Left lung (tissue), 10 donors: Measurements from ENCODE around the gene TDRD3. TPM values are rescaled to one million over a fixed set of nuclear protein-coding genes. Genes with fewer than 3 reads are reported as not detected.

ENCODE experiments used
- ATAC-seq: fragments of 200-7000 bp; cut with Tn5 transposase; one replicate; pipeline ENCODE4 v1.9.1; 2020; ENCODE audit warnings: moderate library complexity
- DNase-seq, 4 donors: peaks; one replicate each; pipeline ENCODE4 v3.0.0-alpha.2; 2013 to 2020
- H3K27ac ChIP-seq, 2 donors: fragments of 200-600 bp; sonication (generic) in 1 of 2; one replicate each; pipeline versions ENCODE4 v1.5.0 to v1.8.0; 2020 to 2021
- H3K27me3 ChIP-seq, 2 donors: fragments of 200-600 bp; sonication (generic) in 1 of 2; one replicate each; pipeline versions ENCODE4 v1.5.0 to v1.8.0; 2020 to 2021
- H3K36me3 ChIP-seq, 2 donors: fragments of 200-600 bp; sonication (generic) in 1 of 2; one replicate each; pipeline versions ENCODE4 v1.5.0 to v1.8.0; 2020 to 2021
- H3K4me1 ChIP-seq, 2 donors: fragments of 200-600 bp; one replicate each; pipeline ENCODE4 v1.8.0; 2021
- H3K4me3 ChIP-seq, 2 donors: fragments of 200-600 bp; sonication (generic) in 1 of 2; one replicate each; pipeline versions ENCODE4 v1.5.0 to v1.8.0; 2020 to 2021; ENCODE audit warnings: mild to moderate bottlenecking in 1 of 2
- H3K9me3 ChIP-seq, 2 donors: fragments of 200-600 bp; sonication (generic) in 1 of 2; one replicate each; pipeline versions ENCODE4 v1.5.0 to v1.8.0; 2020 to 2021
- intact Hi-C, 2 donors: fragments of 100-400 bp; cut with DNase I; formaldehyde crosslinking; loops; one replicate each; pipeline versions ENCODE4 v1.11.2 to v1.14.2; 2022
- polyA plus RNA-seq, 6 donors: library from polyadenylated mRNA; unstranded; fragments of 120-200 nt; gene quantifications; one replicate each; pipeline ENCODE4 v1.2.1, GENCODE V29; 2013; ENCODE audit not compliant: insufficient read length in 6 of 6
- total RNA-seq, 2 donors: library from RNA; stranded (reverse); fragmentation: NEBNext Ultra II Directional; extraction: Animal tissue kit (Norgen Biotek cat#: 25700); gene quantifications; one replicate each; pipeline ENCODE4 v1.2.1, GENCODE V29; 2021
- TF ChIP-seq, protein P1 (sequence below), 2 donors: fragments of 200-600 bp; sonication (generic) in 1 of 2; IDR thresholded peaks; one replicate each; pipeline versions ENCODE4 v1.5.0 to v1.8.0; 2021; ENCODE audit warnings: antibody characterized with exemption in 2 of 2
- donor health status: DM: no; HTN: yes; CAD: no.
- donor health status: DM: no; HTN: no; CAD: no.

TDRD3 gene
- total and polyA plus RNA-seq, 8 donors, result 18.2 to 43.4 (median 41.1) TPM

DNA sequence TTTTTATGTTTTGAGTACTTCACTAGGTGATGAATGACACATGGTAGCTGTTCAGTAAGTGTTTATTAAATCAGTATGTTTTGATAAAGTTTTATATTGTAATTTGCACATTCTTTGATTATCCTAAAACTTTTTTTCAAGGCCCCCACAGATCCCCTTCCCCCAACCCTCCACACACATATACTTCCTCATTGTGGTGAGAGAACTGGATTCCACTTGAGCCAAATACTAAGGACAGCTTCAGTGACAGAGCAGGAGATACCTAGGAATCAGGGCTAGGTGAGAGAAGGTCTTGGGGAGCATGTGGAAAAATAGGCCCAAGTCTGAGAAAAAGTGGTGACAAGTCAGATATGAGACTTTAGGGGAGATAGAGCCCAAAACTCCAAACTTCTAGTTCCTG, 174.6 kb downstream of the TDRD3 start:
- Histone ChIP-seq H3K9me3 (peaks cover 0 to 4% of the 10 kb centered on the region in 2 donors), H3K4me1 (no peaks in the 10 kb centered on the region), H3K27me3 (no peaks in the 10 kb centered on the region), H3K4me3 (no peak overlapping the region), H3K27ac (no peak overlapping the region), H3K36me3 (peaks cover 0 to 35% of the 10 kb centered on the region in 2 donors)
- TF ChIP-seq, protein P1, sequence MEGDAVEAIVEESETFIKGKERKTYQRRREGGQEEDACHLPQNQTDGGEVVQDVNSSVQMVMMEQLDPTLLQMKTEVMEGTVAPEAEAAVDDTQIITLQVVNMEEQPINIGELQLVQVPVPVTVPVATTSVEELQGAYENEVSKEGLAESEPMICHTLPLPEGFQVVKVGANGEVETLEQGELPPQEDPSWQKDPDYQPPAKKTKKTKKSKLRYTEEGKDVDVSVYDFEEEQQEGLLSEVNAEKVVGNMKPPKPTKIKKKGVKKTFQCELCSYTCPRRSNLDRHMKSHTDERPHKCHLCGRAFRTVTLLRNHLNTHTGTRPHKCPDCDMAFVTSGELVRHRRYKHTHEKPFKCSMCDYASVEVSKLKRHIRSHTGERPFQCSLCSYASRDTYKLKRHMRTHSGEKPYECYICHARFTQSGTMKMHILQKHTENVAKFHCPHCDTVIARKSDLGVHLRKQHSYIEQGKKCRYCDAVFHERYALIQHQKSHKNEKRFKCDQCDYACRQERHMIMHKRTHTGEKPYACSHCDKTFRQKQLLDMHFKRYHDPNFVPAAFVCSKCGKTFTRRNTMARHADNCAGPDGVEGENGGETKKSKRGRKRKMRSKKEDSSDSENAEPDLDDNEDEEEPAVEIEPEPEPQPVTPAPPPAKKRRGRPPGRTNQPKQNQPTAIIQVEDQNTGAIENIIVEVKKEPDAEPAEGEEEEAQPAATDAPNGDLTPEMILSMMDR (IDR thresholded peaks at IDR 0.05), result no peak
- no peak for DNase-seq
- ATAC-seq, result no peak
- intact Hi-C loops, result no loop called here

DNA sequence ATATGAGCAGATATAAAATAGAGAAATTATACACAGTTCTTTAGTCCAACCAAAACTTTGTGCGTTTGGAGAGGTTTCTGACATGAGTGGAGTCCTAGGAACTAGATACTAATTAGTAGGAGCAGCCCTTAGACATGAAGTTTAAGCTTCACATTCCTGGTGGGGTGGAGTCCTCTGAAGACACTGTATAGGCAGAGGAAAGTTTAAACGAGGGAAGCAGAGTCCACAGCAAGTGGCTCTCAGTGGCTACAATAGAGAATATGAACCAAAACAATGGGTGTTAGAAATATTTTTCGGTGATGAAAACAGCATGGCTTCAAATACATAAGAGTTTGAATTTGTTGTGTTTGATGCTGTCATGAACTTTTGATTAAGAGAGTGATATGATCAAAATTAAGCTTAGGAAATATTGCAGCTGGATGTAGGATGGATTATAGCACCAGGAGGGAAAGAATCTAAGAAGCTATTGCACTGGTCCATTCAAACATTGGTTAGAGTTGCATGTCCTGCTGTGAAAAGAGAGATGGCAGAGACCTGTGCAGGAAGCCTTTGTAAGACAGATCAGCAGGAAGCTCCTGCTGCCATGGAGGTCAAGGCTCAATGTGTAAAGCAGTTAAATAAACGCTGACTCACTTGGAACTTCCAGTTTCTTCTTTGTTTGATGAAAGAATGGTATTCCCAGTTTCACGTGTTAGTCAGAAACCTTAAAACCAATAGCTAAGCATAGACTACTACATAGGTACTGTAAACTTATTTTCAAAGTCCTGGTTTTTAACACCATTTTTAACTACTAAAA, 175.2 kb downstream of the TDRD3 start:
- ATAC-seq (no peak), DNase-seq (no peak)
- no peak overlapping the region for H3K4me3 ChIP-seq
- peaks cover 0 to 34% of the 10 kb centered on the region in 2 donors for H3K36me3 ChIP-seq
- peaks cover 0 to 4% of the 10 kb centered on the region in 2 donors for H3K9me3 ChIP-seq
- H3K4me1 ChIP-seq, result no peaks in the 10 kb centered on the region
- TF ChIP-seq, protein P1 (IDR thresholded peaks at IDR 0.05), result no peak
- H3K27me3 ChIP-seq, result no peaks in the 10 kb centered on the region
- H3K27ac ChIP-seq, result no peak overlapping the region
- intact Hi-C loops, result no loop called here

DNA sequence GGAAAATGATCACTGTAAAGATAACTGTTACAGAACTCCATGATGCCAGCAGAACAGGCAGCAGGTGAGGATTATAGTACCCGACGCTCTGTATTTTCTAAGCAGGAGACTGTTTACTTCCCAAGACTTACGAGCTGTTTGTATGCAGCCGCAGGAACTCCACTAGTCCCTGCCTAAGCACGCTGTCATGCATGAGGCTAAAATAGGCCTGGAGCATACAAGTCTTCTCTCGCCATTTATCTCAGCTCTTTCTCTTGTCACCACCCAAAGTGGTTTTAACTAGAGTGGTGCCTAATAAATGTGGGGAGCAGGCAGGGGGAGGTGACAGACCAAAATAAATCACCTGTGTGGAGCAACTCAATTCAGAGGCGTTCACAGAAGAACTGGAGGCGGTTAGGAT, 175.8 kb downstream of the TDRD3 start:
- ATAC-seq (no peak), DNase-seq (no peak)
- peaks cover 0 to 4% of the 10 kb centered on the region in 2 donors for H3K9me3 ChIP-seq
- no peak overlapping the region for H3K4me3 ChIP-seq
- peaks cover 0 to 28% of the 10 kb centered on the region in 2 donors for H3K36me3 ChIP-seq
- no peaks in the 10 kb centered on the region for H3K4me1 ChIP-seq
- H3K27ac ChIP-seq, result no peak overlapping the region
- no peaks in the 10 kb centered on the region for H3K27me3 ChIP-seq
- TF ChIP-seq, protein P1 (IDR thresholded peaks at IDR 0.05), result no peak
- intact Hi-C loops, result no loop called here

DNA sequence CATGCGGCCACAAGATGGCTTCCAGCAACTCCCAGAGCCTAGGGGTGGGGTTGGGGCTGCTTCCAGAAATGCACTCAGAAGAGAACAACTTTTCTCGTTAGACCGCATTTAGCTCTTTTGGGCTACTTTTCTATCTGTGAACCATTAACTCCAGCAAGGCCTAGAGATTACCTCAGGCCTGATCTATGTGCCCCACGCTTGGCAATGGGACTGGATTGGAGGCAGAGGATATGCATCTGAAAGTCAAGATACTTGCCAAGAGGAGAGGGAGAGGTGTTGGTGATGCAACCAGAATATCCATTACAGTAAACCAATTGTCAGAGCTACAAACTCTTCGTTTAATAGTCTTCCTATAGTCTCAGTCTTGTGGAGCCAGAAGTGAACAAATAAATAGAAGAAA, 177.7 kb downstream of the TDRD3 start:
- Histone ChIP-seq H3K36me3 (peaks cover 0 to 9% of the 10 kb centered on the region in 2 donors), H3K4me1 (no peaks in the 10 kb centered on the region), H3K4me3 (no peak overlapping the region), H3K27ac (no peak overlapping the region), H3K27me3 (no peaks in the 10 kb centered on the region), H3K9me3 (no peaks in the 10 kb centered on the region)
- TF ChIP-seq, protein P1 (IDR thresholded peaks at IDR 0.05), result no peak
- intact Hi-C loops, result no loop called here
- ATAC-seq (no peak), DNase-seq (no peak)

DNA sequence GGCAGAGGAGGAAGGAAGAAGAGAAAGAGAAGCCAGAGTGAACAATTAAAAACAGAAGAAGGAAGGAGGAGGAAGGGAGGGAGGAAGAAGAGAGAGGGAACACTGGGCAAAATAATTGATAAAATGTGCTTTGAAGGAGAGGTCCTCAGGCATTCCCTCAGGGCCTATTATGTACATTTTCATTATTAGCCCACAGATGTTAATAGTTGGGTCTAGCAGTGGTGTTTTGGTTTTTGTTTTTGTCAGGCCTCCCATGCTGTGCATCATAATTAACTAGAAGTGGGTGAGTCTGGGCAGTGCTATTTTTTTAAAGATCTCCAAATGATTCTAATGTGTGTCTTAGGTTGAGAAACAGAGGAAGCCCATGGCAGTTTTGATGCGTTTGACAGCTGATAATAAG, 178.1 kb downstream of the TDRD3 start:
- Histone ChIP-seq H3K9me3 (no peaks in the 10 kb centered on the region), H3K4me3 (no peak overlapping the region), H3K4me1 (no peaks in the 10 kb centered on the region), H3K27ac (no peak overlapping the region), H3K36me3 (peaks cover 0 to 9% of the 10 kb centered on the region in 2 donors), H3K27me3 (no peaks in the 10 kb centered on the region)
- TF ChIP-seq, protein P1 (IDR thresholded peaks at IDR 0.05), result no peak
- DNase-seq, result no peak
- intact Hi-C loops, result no loop called here
- no peak for ATAC-seq
